T47D (cell line): ENCODE measurements around the gene EIF4ENIF1.
"Not testable (repeated sequence)": the region's sequence is repeated elsewhere in the genome, so short reads cannot be mapped to it uniquely, and the experiment has no call there.

ENCODE experiments used
- DNase-seq, 2 experiments: peaks; one replicate each; pipeline versions ENCODE4 v3.0.0 to v3.0.0-alpha.2; 2011 to 2012; ENCODE audit warnings: low read depth in 1 of 2, low spot score in 1 of 2
- JUND ChIP-seq: IDR thresholded peaks from 2 replicates; pipeline ENCODE4 v1.6.1; 2012; ENCODE audit warnings: low read depth
- in situ Hi-C: cut with HindIII; loops from 2 replicates; pipeline ENCODE4 v1.10.0; 2016; ENCODE audit warnings: low sequenced_read_pairs, low pct_unique_long_range_greater_than_20kb

EIF4ENIF1 gene

DNA sequence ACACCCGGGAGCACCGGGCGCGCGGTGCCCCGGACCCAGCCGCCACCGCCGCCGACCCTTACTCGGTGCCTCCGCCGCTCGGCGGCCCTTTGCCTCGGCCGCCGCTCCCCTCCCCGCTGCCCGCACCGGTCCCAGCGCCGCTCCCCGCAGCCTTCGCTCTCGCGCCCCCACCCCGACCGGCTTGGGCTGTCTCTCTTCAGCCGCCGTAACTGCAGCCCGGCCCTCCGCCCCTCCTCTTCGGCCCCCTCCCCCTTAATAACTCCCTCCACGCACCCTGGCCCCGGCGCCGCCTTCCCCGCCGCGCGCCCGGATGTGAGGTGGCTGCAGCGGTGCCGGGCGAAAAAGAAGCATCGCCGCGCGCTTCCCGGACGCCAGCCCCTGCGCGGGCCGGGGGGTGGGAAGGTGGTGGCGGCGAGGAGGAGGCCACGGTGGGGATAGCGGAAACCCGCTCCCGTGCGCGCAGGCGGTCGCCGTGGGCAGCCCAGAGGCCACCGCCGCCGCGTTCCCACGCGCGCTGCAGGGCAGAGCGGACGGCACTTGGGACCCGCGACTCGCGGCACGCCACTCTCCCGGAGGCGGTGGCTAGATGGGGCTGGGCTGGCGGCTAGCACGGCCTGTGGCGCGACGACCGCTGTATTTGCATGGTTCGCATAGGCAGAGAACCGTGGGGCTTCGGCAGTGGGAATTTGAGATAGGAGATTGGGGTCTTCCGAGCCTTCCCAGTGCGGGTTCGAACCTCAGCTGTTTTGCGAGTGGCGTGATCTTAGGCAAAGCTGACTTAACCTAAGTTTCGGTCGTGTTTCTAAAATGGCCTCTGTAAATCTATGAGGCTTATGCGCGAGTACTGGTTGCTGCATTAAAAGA is at the start of gene EIF4ENIF1:
Gene EIF4ENIF1, minus strand, starts transcription at position 211 of the 864 bp plus-strand sequence. CDS start 1,124 bp downstream, outside the sequence.
- DNase-seq, result peak; percentile 68 to 88
- in situ Hi-C loops, result no loop called here
- no peak for TF ChIP-seq JUND

DNA sequence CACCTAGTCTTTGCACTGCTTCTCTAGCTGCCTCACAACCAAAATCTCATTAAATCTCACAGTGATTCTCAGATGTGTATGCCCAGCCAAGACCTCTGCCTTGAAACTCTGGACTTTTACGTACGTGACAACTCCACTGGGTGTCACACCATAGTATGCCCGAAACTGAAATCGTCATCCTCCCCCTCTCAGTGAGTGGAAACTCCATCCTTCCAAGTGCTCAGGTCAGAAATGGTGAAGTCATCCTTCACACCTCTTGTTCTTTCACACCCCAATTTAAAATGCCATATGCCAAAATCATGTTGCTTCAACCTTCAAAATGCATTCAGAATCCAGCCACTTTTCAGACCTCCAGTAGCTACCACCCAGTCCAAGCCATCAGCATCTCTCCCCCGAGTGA is 49.2 kb upstream of the EIF4ENIF1 start:
- in situ Hi-C loops, result no loop called here
- no peak for DNase-seq
- no peak for TF ChIP-seq JUND

- DNase-seq, result no peak
- in situ Hi-C loops, result no loop called here
- TF ChIP-seq JUND, result no peak
These were observed 47.4 kb upstream of the EIF4ENIF1 start for GRCh38 chr22:31537019-31537535.

DNA sequence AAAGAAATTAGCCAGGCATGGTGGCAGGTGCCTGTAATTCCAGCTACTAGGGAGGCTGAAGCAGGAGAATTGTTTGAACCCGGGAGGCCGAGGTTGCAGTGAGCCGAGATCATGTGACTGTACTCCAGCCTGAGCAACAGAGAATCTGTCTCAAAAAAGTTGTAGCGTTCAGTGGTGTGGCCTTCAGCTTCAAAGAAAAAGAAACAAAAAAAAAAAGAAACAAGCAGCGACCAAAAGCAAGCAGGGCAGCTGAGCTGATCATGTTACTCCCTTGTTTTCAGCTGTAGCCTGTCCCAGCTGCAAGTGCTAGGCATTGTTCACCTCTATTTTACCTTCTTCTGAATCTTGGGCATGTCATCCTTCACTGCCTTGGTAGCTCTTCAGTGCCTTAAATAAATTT is 43.7 kb upstream of the EIF4ENIF1 start:
- in situ Hi-C loops, result no loop called here
- no peak for DNase-seq
- TF ChIP-seq JUND, result no peak

GRCh38 chr22:31532060-31532459 is 42.4 kb upstream of the EIF4ENIF1 start:
- in situ Hi-C loops, result no loop called here
- DNase-seq, result peak in 1 of 2 experiments; percentile 80
- 0 out of 2 replicates have a peak, but pooled peaks have one; percentile 69 for TF ChIP-seq JUND

- no peak for DNase-seq
- in situ Hi-C loops, result no loop called here
- no peak for TF ChIP-seq JUND
These were observed 41.2 kb upstream of the EIF4ENIF1 start for GRCh38 chr22:31530823-31531195.

GRCh38 chr22:31526270-31526669 is 36.6 kb upstream of the EIF4ENIF1 start:
- no peak for TF ChIP-seq JUND
- no peak for DNase-seq
- in situ Hi-C loops, result no loop called here

- in situ Hi-C loops, DNase-seq: not testable (repeated sequence)
These were observed 34.5 kb upstream of the EIF4ENIF1 start for GRCh38 chr22:31524132-31524531.

DNA sequence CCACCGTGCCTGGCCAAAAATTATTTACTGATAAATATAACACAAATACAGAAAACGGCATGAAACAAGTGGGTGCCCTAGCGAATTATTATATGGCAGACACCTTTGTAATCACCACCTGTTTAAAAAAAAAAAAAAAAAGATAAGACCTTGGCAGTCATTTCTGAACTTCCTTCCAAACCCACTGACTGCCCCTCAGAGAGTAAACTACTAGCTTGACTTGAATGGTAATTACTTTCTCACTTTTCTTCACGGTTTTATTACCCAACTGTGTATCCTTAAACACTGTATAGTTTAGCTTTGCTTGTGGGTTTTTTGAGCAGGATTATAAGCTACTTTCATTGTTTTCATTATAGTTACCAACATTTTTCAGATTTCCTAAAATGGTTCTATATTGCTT is 30.4 kb upstream of the EIF4ENIF1 start:
- TF ChIP-seq JUND, result no peak
- no peak for DNase-seq

GRCh38 chr22:31509061-31509762 is 19.6 kb upstream of the EIF4ENIF1 start:
- TF ChIP-seq JUND, result no peak
- in situ Hi-C loops, result no loop called here
- no peak for DNase-seq

More for the DNA sequence above, 30.4 kb upstream of the EIF4ENIF1 start:
- in situ Hi-C loops, result no loop called here

DNA sequence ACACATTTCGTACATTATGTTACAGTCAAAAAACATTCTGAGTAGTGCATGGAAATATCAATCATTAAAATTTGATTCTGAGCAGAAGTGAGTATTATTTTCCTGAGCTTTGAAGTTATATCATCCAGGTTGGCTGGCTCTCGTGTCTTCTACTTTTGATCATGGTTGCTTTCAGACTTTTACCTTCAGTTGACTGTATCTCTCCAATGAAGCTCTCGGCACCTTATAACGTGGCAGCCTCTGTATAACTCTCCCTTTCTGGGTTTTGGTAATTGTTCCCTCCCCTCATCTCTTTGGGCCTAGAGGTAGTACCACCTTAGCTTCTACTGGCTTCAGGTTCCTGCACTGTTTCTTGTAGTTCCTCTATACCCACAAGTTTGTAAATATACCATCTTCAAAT is 18.9 kb upstream of the EIF4ENIF1 start:
- in situ Hi-C loops, result no loop called here
- DNase-seq, result no peak
- TF ChIP-seq JUND, result no peak

DNA sequence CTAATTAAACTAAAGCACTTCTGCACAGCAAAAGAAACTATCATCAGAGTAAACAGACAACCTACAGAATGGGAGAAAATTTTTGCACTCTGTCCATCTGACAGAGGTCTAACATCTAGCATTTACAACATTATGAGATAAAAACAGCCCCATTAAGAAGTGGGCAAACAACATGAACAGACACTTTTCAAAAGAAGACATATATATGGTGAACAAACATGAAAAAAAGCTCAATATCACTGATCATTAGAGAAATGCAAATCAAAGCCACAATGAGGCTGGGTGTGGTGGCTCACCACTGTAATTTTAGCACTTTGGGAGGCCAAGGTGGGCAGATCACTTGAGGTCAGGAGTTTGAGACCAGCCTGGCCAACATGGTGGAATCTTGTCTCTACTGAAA is 17.9 kb upstream of the EIF4ENIF1 start:
- in situ Hi-C loops, DNase-seq: not testable (repeated sequence)

DNA sequence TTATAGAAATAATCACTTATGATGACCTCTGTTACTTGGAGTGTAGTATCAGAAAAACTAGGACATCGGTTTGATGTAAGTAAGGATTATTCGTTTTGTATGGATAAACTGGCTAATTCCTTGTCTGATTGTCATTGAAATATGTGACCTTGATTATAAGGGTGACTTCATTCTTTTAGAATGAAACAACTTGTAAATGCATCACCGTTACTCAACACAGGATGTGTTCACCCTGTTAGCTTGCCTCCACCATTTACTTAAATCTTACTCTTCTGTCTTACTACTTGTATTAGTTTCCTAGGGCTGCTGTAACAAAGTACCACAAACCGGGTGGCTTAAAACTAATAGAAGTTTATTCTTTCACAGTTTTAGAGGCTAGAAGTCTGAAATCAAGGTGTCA is 14.6 kb upstream of the EIF4ENIF1 start:
- TF ChIP-seq JUND, result no peak
- no peak for DNase-seq
- in situ Hi-C loops, result no loop called here
